Activated CD4-positive, alpha-beta memory T cell treated with anti-CD3 and anti-CD28 coated beads, Interleukin-2, amount 10 ng/mL, durations not matched to agents 7 days and 5 days (primary cell): ENCODE results near the gene TPX2. TPM values are rescaled to one million over a fixed set of nuclear protein-coding genes. Genes with fewer than 3 reads are reported as not detected.
A peak's percentile ranks its signal among the peaks of the same experiment; 100 is the strongest.

Experiments
- CTCF ChIA-PET: fragments of 350-600 bp; sonication (Branson Sonifier 250); formaldehyde crosslinking; loops from one replicate; lab custom pipeline; 2021; ENCODE audit warnings: antibody characterized with exemption, inconsistent platforms; lab: Charles Lee
- POLR2A ChIA-PET: fragments of 350-600 bp; sonication (Branson Sonifier 250); formaldehyde crosslinking; loops from one replicate; lab custom pipeline; 2021; ENCODE audit warnings: antibody characterized with exemption; lab: Charles Lee
- DNase-seq: peaks from one replicate; pipeline ENCODE4 v3.0.0-alpha.2; 2020
- H3K27ac Mint-ChIP-seq: one replicate; pipeline ENCODE4 v1.8.0; 2021; ENCODE audit warnings: mild to moderate bottlenecking, mixed read lengths
- H3K27me3 Mint-ChIP-seq: one replicate; pipeline ENCODE4 v1.8.0; 2021; ENCODE audit warnings: mixed read lengths
- H3K36me3 Mint-ChIP-seq: one replicate; pipeline ENCODE4 v1.8.0; 2021; ENCODE audit warnings: low read depth, mixed read lengths
- H3K4me1 Mint-ChIP-seq: one replicate; pipeline ENCODE4 v1.8.0; 2021; ENCODE audit warnings: mixed read lengths
- H3K4me3 Mint-ChIP-seq: one replicate; pipeline ENCODE4 v1.8.0; 2021; ENCODE audit warnings: mild to moderate bottlenecking, mixed read lengths
- H3K9me3 Mint-ChIP-seq: one replicate; pipeline ENCODE4 v1.8.0; 2021; ENCODE audit warnings: mixed read lengths
- total RNA-seq, 2 experiments: library from RNA; stranded (reverse); gene quantifications; one replicate each; pipeline ENCODE4 v1.2.3, GENCODE V29; 2021

TPX2 gene
- total RNA-seq, 2 experiments from 2014 or later: 137 to 138 TPM

DNA sequence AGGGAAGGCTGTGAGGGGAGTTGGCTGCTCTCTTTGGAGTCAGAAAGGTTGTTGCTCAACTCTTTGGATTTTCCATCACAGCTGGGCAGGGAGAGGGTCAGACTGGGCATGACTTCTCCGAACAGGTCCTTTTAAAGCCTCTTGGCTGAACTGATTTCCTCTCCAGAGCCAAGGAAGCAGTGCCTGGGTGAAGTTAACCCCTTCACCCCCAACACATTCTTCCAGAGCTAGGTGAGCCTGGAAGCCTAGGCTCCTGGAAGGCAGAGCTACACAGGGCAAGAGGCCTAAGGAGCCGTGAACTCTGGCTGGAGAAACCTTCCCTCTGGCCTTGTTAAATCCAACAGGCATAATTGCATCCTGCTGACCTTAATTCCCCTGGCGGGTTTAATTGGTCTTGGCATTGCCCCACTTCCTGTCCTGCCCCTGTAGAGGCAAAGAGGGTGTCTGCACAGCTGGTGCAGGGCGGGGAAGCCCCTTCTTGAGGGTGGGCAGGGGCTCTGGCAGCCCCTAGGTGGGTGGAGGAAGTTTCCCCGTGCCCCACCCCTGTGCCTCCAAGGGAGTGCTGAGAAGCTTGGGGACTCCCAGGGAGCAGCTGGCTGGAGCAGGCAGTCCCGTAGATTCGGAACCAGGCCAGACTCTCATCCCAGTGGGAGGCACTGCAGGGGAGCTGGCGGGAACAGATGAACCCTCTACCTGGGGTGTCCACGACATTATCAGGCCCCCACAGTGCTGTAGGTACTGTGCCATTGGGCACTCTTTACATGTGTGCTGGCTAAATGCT, 76.5 kb downstream of the TPX2 start:
- no peaks in the 10 kb centered on the region for H3K9me3 Mint-ChIP-seq
- ChIA-PET CTCF (interaction anchor here (1.2 to 1.4 kb wide), 2 partner anchors 31 to 37 kb away, joined by 4 to 5 read pairs; no protein-coding TSS in a partner anchor), POLR2A (no interaction called here)
- H3K4me1 Mint-ChIP-seq: no peaks in the 10 kb centered on the region
- no peak for DNase-seq
- no peak overlapping the region for H3K27ac Mint-ChIP-seq
- no peak overlapping the region for H3K4me3 Mint-ChIP-seq
- H3K27me3 Mint-ChIP-seq: no peaks in the 10 kb centered on the region
- H3K36me3 Mint-ChIP-seq: no peaks in the 10 kb centered on the region

DNA sequence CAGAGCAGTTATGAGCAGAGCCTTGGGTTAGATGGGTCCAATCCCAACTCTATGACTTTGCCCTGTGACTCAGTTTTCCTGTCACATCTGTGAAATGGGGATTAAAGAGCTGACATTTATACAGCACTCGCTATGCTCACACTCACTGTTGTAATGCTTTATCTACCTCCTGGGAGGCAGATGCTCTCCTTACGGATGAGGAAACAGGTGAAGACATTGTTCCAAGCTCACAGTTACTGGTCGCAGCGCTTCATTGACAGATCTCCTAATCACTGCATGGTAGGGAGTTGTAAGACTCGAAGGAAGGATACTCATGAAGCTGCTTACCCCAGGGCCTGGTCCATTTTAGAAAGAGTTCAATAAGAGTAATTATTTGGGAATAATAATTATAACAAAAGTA, 77.1 kb downstream of the TPX2 start:
- no peak overlapping the region for H3K27ac Mint-ChIP-seq
- H3K4me3 Mint-ChIP-seq: no peak overlapping the region
- H3K4me1 Mint-ChIP-seq: no peaks in the 10 kb centered on the region
- CTCF ChIA-PET: interaction anchor here (1.4 kb wide), 2 partner anchors 11 to 31 kb away, joined by 3 to 5 read pairs; no protein-coding TSS in a partner anchor
- H3K36me3 Mint-ChIP-seq: no peaks in the 10 kb centered on the region
- H3K9me3 Mint-ChIP-seq: no peaks in the 10 kb centered on the region
- POLR2A ChIA-PET: interaction anchor here (1.9 kb wide), 1 partner anchor 11 kb away, joined by 5 read pairs; no protein-coding TSS in a partner anchor
- no peak for DNase-seq
- no peaks in the 10 kb centered on the region for H3K27me3 Mint-ChIP-seq

DNA sequence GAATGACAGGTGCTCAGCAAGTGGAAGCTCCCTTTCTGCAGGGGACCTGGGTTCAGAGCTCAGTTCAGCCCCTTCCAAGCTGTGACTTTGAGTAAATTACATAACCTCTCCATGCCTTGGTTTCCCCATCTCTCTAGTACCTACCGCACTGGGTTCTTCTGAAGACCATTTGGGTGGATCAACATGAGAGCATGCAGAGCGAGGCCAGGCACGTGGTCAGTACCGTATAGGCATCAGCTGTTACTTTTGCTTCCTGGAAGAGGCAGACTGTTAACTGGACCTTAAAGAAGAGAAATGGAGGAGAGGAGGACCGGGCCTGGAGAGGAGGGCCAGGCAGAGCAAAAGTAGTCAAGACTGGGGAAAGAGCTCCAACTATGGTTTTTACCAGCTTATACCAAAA, 78.4 kb downstream of the TPX2 start:
- Mint-ChIP-seq H3K36me3 (no peaks in the 10 kb centered on the region), H3K27ac (no peak overlapping the region), H3K9me3 (no peaks in the 10 kb centered on the region), H3K27me3 (no peaks in the 10 kb centered on the region), H3K4me1 (no peaks in the 10 kb centered on the region), H3K4me3 (no peak overlapping the region)
- no peak for DNase-seq
- POLR2A ChIA-PET: interaction anchor here (0.8 to 1.9 kb wide), 2 partner anchors 10 to 11 kb away, joined by 3 to 5 read pairs; no protein-coding TSS in a partner anchor
- CTCF ChIA-PET: interaction anchor here (0.8 to 2.4 kb wide), 6 partner anchors 10 to 35 kb away, joined by 3 to 7 read pairs (median 3); no protein-coding TSS in a partner anchor

DNA sequence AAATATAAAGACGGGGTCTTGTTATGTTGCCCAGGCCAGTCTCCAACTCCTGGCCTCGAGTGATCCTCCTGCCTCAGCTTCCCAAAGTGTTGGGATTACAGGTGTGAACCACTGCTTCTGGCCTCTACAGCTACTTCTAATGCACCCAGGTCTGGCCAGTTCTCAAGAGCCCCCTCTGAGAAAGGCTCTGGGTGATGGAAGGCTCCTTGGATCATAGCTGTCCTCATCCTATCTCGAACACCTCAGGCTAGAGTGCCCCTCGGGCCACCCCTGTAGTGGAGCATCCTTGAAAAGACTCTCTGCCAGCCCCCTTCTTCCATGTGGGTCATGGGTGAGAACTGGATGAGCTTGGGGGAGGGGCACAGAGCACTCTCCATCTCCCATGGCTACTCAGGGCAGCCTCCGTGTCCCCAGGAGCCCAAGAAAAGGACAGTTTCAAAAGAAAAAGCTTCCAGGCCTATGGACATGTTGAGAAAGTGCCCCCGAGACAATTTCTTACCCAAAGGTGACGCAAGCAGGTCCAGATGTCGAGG, 79.4 kb downstream of the TPX2 start:
- H3K27ac Mint-ChIP-seq: no peak overlapping the region
- H3K27me3 Mint-ChIP-seq: no peaks in the 10 kb centered on the region
- H3K4me3 Mint-ChIP-seq: no peak overlapping the region
- no peak for DNase-seq
- H3K36me3 Mint-ChIP-seq: no peaks in the 10 kb centered on the region
- peaks cover 2% of the 10 kb centered on the region for H3K4me1 Mint-ChIP-seq
- H3K9me3 Mint-ChIP-seq: no peaks in the 10 kb centered on the region
- ChIA-PET POLR2A (interaction anchor here (0.7 to 0.8 kb wide), 2 partner anchors 12 to 29 kb away, joined by 3 read pairs; no protein-coding TSS in a partner anchor), CTCF (interaction anchor here (0.8 to 2.4 kb wide), 3 partner anchors 16 to 34 kb away, joined by 3 to 7 read pairs (median 3); no protein-coding TSS in a partner anchor)

DNA sequence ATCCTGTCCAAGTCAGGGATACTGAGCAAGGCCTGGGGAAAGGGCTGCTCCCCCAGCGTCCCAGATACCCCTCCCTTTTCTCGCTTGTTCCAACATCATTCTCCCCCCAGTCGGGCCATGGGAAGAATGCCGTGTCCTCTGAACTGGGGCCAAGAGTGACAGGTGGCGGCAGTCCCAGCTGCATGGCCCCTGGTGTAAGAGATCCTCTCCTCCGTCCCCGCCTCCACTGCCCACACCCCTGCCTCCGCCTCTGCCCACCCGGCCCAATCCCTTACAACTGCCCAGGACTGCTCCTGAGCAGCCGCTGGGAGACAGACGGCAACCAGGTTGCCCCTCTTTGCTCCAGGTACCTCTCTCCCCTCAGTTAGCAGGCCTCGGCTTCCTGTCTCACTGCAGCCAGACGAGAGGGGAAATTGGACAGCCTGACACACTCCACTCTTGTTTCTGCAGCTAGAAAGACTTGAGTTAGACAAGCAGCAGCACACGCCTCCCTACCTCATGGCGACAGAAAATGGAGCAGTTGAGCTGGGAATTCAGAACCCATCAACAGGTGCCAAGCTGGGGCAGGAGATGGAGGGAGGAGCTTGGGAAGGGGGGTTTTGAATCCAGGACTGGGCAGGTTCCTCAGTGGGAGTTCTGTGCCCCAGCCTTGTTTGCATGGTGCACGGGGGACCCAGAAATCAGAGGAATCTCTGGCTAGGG, 80.1 kb downstream of the TPX2 start, which contains the start of gene MYLK2:
TSS of gene MYLK2 (plus strand) at position 274 of the 702 bp plus-strand sequence. CDS start at position 499, 225 bp downstream.
- Mint-ChIP-seq H3K27me3 (no peaks in the 10 kb centered on the region), H3K27ac (no peak within 1 kb of the TSS), H3K4me3 (no peak within 1 kb of the TSS), H3K4me1 (peaks cover 6% of the 10 kb centered on the region), H3K36me3 (no peaks in the 10 kb centered on the region), H3K9me3 (no peaks in the 10 kb centered on the region)
- CTCF ChIA-PET: interaction anchor here (1.6 to 2.4 kb wide), 2 partner anchors 28 to 33 kb away, joined by 7 to 8 read pairs; no protein-coding TSS in a partner anchor
- DNase-seq: no peak
- POLR2A ChIA-PET: no interaction called here

DNA sequence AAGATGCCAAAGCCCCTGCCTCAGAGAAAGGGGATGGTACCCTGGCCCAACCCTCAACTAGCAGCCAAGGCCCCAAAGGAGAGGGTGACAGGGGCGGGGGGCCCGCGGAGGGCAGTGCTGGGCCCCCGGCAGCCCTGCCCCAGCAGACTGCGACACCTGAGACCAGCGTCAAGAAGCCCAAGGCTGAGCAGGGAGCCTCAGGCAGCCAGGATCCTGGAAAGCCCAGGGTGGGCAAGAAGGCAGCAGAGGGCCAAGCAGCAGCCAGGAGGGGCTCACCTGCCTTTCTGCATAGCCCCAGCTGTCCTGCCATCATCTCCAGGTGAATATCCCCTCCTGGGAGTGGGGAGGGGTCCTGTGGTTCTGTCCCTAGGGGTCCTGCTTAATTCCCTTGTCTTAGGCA, 81.1 kb downstream of the TPX2 start:
- no peak overlapping the region for H3K4me3 Mint-ChIP-seq
- H3K4me1 Mint-ChIP-seq: peaks cover 6% of the 10 kb centered on the region
- H3K36me3 Mint-ChIP-seq: no peaks in the 10 kb centered on the region
- ChIA-PET CTCF (interaction anchor here (1.6 kb wide), 1 partner anchor 27 kb away, joined by 8 read pairs; no protein-coding TSS in a partner anchor), POLR2A (no interaction called here)
- no peaks in the 10 kb centered on the region for H3K9me3 Mint-ChIP-seq
- no peak for DNase-seq
- no peaks in the 10 kb centered on the region for H3K27me3 Mint-ChIP-seq
- H3K27ac Mint-ChIP-seq: no peak overlapping the region

DNA sequence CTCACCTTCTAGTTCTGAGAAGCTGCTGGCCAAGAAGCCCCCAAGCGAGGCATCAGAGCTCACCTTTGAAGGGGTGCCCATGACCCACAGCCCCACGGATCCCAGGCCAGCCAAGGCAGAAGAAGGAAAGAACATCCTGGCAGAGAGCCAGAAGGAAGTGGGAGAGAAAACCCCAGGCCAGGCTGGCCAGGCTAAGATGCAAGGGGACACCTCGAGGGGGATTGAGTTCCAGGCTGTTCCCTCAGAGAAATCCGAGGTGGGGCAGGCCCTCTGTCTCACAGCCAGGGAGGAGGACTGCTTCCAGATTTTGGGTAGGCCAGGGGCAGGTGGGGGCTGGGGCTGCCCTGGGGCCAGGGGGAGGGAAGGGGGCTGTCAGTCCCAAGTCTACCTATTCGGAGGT, 82.3 kb downstream of the TPX2 start:
- H3K4me1 Mint-ChIP-seq: peaks cover 6% of the 10 kb centered on the region
- no peaks in the 10 kb centered on the region for H3K27me3 Mint-ChIP-seq
- no peak overlapping the region for H3K4me3 Mint-ChIP-seq
- H3K27ac Mint-ChIP-seq: no peak overlapping the region
- CTCF ChIA-PET: interaction anchor here (1.1 to 4.0 kb wide), 6 partner anchors 14 to 270 kb away, joined by 3 to 54 read pairs (median 27); partner anchors contain the start of gene FOXS1
- H3K36me3 Mint-ChIP-seq: no peaks in the 10 kb centered on the region
- no peaks in the 10 kb centered on the region for H3K9me3 Mint-ChIP-seq
- DNase-seq: no peak
- POLR2A ChIA-PET: no interaction called here

DNA sequence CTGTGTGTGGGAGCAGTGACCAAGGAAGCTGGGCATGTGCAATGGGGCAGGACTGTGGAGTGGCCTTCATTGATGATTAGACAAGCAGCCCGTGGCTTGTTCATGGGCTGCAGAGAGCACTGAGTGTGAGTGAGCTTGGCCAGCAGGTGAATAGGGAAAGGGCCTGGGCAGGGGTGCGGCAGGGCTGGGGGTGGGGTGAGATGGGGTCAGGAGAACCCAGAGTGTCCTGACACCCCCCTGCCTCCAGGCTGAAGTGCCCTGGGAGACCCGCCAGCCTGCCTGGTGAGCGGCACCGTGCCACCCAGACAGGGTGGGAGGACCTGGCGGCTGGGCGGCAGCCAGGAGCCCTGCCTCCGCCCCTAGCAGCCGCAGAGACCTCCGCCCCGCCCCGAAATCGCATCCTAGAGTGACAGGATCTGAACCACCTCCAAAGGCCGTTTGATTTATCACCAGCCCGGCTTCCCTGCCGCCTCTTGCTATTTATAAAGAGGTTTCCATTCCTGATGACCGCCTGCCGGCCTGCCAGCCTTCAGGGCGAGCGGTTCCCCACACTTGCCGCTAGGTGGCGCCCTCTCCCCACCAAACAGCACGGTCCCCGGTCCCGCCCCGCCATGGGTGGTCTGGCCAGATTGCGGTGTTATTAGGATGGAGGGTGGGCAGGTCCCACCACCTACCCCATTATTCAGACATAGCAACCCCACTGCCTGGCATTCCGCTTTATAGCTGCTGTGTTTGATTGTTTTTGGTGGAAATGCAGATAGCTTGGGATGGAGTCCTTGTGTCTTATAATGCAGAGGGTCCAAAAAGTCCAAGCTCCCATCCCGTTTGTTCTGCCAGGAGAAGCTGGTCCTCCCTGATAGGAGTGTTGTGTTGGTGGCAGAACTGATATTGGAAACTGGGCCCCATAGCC, 83.6 kb downstream of the TPX2 start:
- Mint-ChIP-seq H3K36me3 (no peaks in the 10 kb centered on the region), H3K4me1 (peaks cover 6% of the 10 kb centered on the region), H3K9me3 (no peaks in the 10 kb centered on the region), H3K27ac (no peak overlapping the region), H3K4me3 (no peak overlapping the region), H3K27me3 (no peaks in the 10 kb centered on the region)
- ChIA-PET POLR2A (interaction anchor here (0.7 to 1.1 kb wide), 2 partner anchors 24 to 91 kb away, joined by 3 read pairs; no protein-coding TSS in a partner anchor), CTCF (interaction anchor here (0.6 to 4.0 kb wide), 17 partner anchors 9 to 269 kb away, joined by 3 to 54 read pairs (median 6); partner anchors contain the start of genes FOXS1 and PDRG1)
- peak; percentile 75 for DNase-seq

DNA sequence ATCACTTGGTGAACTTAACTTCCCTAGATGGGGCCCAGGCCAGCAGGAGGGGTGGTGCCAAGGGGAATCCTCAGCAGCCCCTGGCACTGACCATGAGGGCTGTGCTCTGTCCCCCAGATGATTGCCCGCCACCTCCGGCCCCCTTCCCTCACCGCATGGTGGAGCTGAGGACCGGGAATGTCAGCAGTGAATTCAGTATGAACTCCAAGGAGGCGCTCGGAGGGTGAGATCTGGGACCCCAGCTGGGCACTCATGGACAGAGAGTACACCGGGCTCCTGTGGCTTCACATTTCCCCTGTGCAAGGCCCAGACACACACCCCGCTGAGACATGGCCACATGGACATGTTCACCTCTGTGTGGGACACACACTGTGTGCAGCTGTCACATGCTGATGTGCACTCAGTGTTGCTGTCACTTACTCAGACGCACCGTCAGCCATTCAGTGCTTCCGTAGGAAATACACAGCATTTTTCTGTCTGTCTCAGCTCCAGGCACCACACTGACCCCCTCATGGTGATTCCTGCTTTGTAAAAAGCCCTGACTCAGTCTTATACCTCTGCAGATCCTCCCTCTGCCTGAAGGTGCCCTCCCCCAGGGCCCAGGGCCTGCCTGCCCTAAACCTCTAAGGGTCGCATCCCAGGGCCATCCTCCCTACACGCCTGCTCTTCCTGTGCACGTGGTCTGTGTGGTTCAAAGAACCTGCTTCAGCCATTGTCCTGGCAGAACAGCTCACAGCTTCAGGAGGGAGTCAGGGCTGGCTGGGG, 84.5 kb downstream of the TPX2 start:
- H3K4me1 Mint-ChIP-seq: peaks cover 6% of the 10 kb centered on the region
- no peaks in the 10 kb centered on the region for H3K9me3 Mint-ChIP-seq
- no peak overlapping the region for H3K27ac Mint-ChIP-seq
- ChIA-PET CTCF (interaction anchor here (0.6 to 4.0 kb wide), 17 partner anchors 10 to 268 kb away, joined by 3 to 54 read pairs (median 6); partner anchors contain the start of genes FOXS1 and PDRG1), POLR2A (interaction anchor here (1.1 kb wide), 1 partner anchor 23 kb away, joined by 3 read pairs; no protein-coding TSS in a partner anchor)
- no peak for DNase-seq
- no peaks in the 10 kb centered on the region for H3K36me3 Mint-ChIP-seq
- H3K27me3 Mint-ChIP-seq: no peaks in the 10 kb centered on the region
- no peak overlapping the region for H3K4me3 Mint-ChIP-seq

DNA sequence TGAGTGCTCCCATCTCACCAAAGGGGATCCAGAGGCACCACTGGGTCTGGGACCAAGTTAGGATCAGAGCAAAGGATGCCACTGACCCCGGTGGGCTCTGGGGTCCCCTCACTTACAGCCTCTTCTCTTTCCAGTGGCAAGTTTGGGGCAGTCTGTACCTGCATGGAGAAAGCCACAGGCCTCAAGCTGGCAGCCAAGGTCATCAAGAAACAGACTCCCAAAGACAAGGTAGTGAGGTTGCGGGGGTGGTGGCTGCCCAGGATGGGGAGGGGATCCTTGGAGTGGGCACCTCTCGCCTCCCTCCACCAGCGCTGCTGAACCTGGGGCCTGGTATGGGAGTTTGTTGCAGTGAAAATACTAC, 85.0 kb downstream of the TPX2 start:
- ChIA-PET POLR2A (interaction anchor here (1.1 to 1.2 kb wide), 2 partner anchors 12 to 22 kb away, joined by 3 to 4 read pairs; no protein-coding TSS in a partner anchor), CTCF (interaction anchor here (0.6 to 4.0 kb wide), 6 partner anchors 13 to 267 kb away, joined by 3 to 54 read pairs (median 28); partner anchors contain the start of genes FOXS1 and PDRG1)
- Mint-ChIP-seq H3K4me3 (no peak overlapping the region), H3K4me1 (peaks cover 6% of the 10 kb centered on the region), H3K9me3 (no peaks in the 10 kb centered on the region), H3K36me3 (no peaks in the 10 kb centered on the region), H3K27me3 (no peaks in the 10 kb centered on the region), H3K27ac (no peak overlapping the region)
- DNase-seq: no peak
